Stomach smooth muscle (tissue), 2 donors: ENCODE measurements around the gene CZIB.

Experiments
- H3K27ac ChIP-seq: one replicate; pipeline ENCODE4 v1.7.0; 2013; ENCODE audit warnings: mild to moderate bottlenecking, low read length, inconsistent platforms
- H3K27me3 ChIP-seq, 2 donors: one replicate each; pipeline ENCODE4 v1.7.0; 2013; ENCODE audit warnings: low read length in 2 of 2; ENCODE audit not compliant: insufficient read depth in 2 of 2, control insufficient read depth in 1 of 2
- H3K36me3 ChIP-seq, 2 donors: one replicate each; pipeline ENCODE4 v1.7.0; 2013; ENCODE audit warnings: low read length in 2 of 2; ENCODE audit not compliant: control insufficient read depth in 2 of 2, insufficient read depth in 2 of 2
- H3K4me1 ChIP-seq: one replicate; pipeline ENCODE4 v1.7.0; 2013; ENCODE audit warnings: low read length; ENCODE audit not compliant: control insufficient read depth, insufficient read depth
- H3K4me3 ChIP-seq, 2 donors: one replicate each; pipeline ENCODE4 v1.7.0; 2013; ENCODE audit warnings: low read length in 2 of 2
- H3K9ac ChIP-seq, 2 donors: one replicate each; pipeline ENCODE4 v1.7.0; 2013; ENCODE audit warnings: low read length in 2 of 2, mild to moderate bottlenecking in 1 of 2
- H3K9me3 ChIP-seq, 2 donors: one replicate each; pipeline ENCODE4 v1.7.0; 2013; ENCODE audit warnings: low read length in 2 of 2; ENCODE audit not compliant: control insufficient read depth in 2 of 2
- donor health status: healthy.
- donor health status: Pancreatic carcinoma.

Gene CZIB

DNA sequence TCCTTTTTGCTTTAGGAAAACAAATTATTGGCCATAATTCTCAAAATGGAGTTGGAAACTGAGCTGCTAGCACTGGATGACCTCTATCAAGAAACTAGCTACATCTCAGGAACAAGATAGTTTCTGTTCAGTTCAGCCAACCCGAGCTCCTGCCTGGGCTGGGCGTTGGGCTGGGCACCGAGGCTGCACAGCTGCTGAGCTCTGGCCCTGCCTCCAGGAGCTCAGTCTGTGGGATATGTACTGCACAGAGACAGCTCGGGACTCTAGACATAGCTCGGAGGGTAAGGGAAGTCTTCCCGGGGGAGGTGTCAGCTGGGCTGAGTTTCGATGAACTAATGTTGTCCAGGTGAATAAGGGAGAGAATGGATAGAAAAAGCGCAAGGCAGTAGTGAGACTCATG, 53.5 kb downstream of the CZIB start:
- Histone ChIP-seq H3K9me3 (no peaks in the 10 kb centered on the region), H3K4me3 (no peak overlapping the region), H3K27me3 (no peaks in the 10 kb centered on the region), H3K36me3 (no peaks in the 10 kb centered on the region), H3K27ac (no peak overlapping the region), H3K4me1 (peaks cover 2% of the 10 kb centered on the region), H3K9ac (no peak overlapping the region)

GRCh38 chr1:53166366-53166765, 54.1 kb downstream of the CZIB start:
- Histone ChIP-seq H3K36me3 (no peaks in the 10 kb centered on the region), H3K4me3 (no peak overlapping the region), H3K27me3 (no peaks in the 10 kb centered on the region), H3K4me1 (no peaks in the 10 kb centered on the region), H3K9me3 (no peaks in the 10 kb centered on the region), H3K27ac (no peak overlapping the region), H3K9ac (no peak overlapping the region)

DNA sequence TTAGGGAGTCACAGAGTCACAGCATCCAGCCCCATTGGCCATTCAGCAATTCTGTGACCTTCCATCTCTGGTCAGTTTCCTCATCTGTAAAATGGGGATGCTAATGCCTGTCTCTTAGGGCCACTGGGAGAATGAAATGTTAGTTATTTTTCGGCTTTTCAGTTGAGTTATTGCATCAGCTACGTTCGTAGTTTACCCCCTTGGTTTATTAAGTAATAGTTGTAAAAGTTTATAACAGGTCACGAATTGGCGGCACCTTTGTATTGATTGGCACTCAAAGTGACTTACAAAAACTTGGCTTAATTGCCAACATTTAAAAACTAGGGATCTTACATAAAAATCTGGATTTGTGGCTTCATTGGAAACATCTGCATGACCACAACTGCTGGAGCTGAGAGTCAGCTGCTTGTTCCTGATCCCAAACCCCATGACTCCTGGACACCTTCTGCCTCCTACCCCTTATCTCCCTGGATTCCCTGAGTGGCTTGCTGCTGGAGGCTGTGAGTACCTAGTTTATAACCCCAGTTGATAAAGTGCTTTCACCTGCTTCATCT, 54.9 kb downstream of the CZIB start:
- no peak overlapping the region for H3K27ac ChIP-seq
- H3K27me3 ChIP-seq = no peaks in the 10 kb centered on the region
- H3K9me3 ChIP-seq = no peaks in the 10 kb centered on the region
- no peak overlapping the region for H3K4me3 ChIP-seq
- H3K36me3 ChIP-seq = no peaks in the 10 kb centered on the region
- no peak overlapping the region for H3K9ac ChIP-seq
- no peaks in the 10 kb centered on the region for H3K4me1 ChIP-seq
